Measurements from ENCODE around the gene NEGR1.

The NEGR1 gene

DNA sequence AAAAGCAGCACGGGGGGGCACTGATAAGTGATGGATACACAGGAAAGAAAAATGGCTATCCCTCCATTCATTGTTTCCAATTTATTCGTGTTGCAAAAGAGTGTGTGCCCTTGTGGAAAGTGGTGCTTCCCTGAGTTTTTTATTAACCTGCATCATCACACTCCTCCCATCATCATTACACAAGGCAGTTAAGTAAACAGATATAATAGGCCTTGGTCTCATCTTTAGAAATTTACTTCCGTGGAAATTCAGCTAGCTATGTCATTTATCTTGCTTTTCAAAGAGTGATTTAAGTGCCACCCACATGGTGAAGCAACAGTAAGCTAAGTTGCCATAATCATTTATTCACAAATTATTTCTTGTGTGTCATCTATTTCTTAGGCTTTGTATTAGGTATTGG, 473.3 kb downstream of the NEGR1 start:
- DNase-seq (ENCODE audit: low spot score), result no peak
- no peak for TF ChIP-seq CTCF (conservative IDR thresholded peaks at IDR 0.05; ENCODE audit: low read depth)
- no peak overlapping the region for H3K27ac ChIP-seq
- CTCF ChIA-PET, result interaction anchor here (0.6 kb wide), 1 partner anchor 86 kb away, joined by 3 read pairs; no protein-coding TSS in a partner anchor
- POLR2A ChIA-PET (ENCODE audit: low non-redundant PET), result no interaction called here

DNA sequence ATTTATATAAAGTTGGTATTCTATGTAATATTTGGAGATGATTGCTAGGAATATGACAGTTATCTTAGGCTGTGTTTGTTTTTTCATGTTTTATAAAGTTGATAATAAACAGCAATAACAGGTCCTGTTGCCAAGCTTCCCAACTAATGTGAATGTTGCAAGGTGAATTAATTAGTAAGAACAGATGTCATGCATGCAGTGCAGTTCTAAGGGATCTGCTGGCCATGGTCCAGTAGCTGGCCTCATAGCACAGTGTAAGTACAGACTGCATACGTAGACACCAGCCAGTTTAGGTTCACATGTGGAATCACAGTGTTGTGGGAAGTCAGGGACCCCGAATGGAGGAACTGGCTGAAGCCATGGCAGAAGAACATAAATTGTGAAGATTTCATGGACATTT, 478.2 kb downstream of the NEGR1 start:
- no peak for TF ChIP-seq CTCF (conservative IDR thresholded peaks at IDR 0.05; ENCODE audit: low read depth)
- no peak for DNase-seq (ENCODE audit: low spot score)
- no peak overlapping the region for H3K27ac ChIP-seq
- POLR2A ChIA-PET (ENCODE audit: low non-redundant PET), result no interaction called here
- CTCF ChIA-PET, result interaction anchor here (0.5 to 0.7 kb wide), 2 partner anchors 20 to 780 kb away, joined by 3 to 4 read pairs; no protein-coding TSS in a partner anchor

- no peak overlapping the region for H3K27ac ChIP-seq
- ChIA-PET POLR2A (ENCODE audit: low non-redundant PET) (no interaction called here), CTCF (interaction anchor here (0.7 kb wide), 1 partner anchor 570 kb away, joined by 4 read pairs; no protein-coding TSS in a partner anchor)
- no peak for DNase-seq (ENCODE audit: low spot score)
- TF ChIP-seq CTCF (conservative IDR thresholded peaks at IDR 0.05; ENCODE audit: low read depth), result no peak
These were observed 486.3 kb downstream of the NEGR1 start for GRCh38 chr1:71796006-71796405.

- TF ChIP-seq CTCF (conservative IDR thresholded peaks at IDR 0.05; ENCODE audit: low read depth), result no peak
- no peak overlapping the region for H3K27ac ChIP-seq
- ChIA-PET POLR2A (ENCODE audit: low non-redundant PET) (no interaction called here), CTCF (no interaction called here)
- no peak for DNase-seq (ENCODE audit: low spot score)
These were observed 490.1 kb downstream of the NEGR1 start for GRCh38 chr1:71792264-71792663.

DNA sequence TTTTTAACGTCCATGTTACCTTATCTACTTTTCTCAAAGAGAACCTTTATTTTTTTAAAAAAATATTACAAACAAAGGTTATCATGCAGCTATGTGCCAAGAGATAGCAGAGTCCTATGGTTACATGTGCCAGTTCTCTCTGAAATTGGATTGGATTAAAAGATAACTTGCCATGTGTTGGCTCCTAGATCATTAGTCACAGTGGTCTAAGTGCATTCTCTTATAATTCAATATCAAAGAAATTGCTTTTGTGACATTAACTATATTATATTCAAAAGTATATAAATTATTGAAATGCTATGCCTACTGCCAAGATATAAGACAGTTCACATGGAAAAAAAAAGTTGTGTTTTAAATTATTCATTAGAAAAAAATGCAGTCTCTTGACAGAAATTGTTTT, 494.2 kb downstream of the NEGR1 start:
- DNase-seq (ENCODE audit: low spot score), result no peak
- ChIA-PET CTCF (no interaction called here), POLR2A (ENCODE audit: low non-redundant PET) (no interaction called here)
- no peak overlapping the region for H3K27ac ChIP-seq
- no peak for TF ChIP-seq CTCF (conservative IDR thresholded peaks at IDR 0.05; ENCODE audit: low read depth)

GRCh38 chr1:71787699-71788098, 494.6 kb downstream of the NEGR1 start:
- no peak for TF ChIP-seq CTCF (conservative IDR thresholded peaks at IDR 0.05; ENCODE audit: low read depth)
- H3K27ac ChIP-seq, result no peak overlapping the region
- ChIA-PET CTCF (no interaction called here), POLR2A (ENCODE audit: low non-redundant PET) (no interaction called here)
- no peak for DNase-seq (ENCODE audit: low spot score)

DNA sequence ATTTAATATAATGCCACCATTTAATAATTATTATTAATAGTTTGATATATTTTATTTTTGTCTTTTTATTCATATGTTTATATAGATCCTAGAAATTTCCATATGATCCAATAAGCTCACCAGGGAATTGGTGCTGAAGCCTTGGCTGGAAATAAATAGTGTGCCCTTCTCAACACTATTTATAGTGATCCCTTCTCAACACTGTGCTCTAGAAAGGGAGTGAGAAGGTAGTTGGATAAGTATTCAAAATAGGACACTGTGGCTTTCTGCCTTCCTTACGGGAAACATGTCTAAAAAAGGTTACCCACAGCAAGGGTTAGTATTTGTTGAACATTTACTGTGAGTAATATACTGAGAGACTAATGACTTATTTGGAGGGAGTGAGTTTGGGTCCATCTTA, 496.1 kb downstream of the NEGR1 start:
- no peak for DNase-seq (ENCODE audit: low spot score)
- no peak for TF ChIP-seq CTCF (conservative IDR thresholded peaks at IDR 0.05; ENCODE audit: low read depth)
- ChIA-PET POLR2A (ENCODE audit: low non-redundant PET) (no interaction called here), CTCF (interaction anchor here (0.6 kb wide), 1 partner anchor 11 kb away, joined by 5 read pairs; no protein-coding TSS in a partner anchor)
- no peak overlapping the region for H3K27ac ChIP-seq

All from RWPE1 (cell line).